Fibroblast of lung (primary cell): Measurements from ENCODE around the gene C17orf58. TPM values are rescaled to one million over a fixed set of nuclear protein-coding genes. Genes with fewer than 3 reads are reported as not detected.

Experiments
- DNase-seq, 2 donors: peaks; one replicate each; pipeline versions ENCODE4 v3.0.0 to v3.0.0-alpha.2; 2010; ENCODE audit warnings: low read depth in 2 of 2
- H2AFZ ChIP-seq: 2 replicates; pipeline ENCODE4 v1.5.1; 2012; ENCODE audit warnings: low read length, control low read depth, inconsistent platforms
- H3K27ac ChIP-seq: 2 replicates; pipeline ENCODE4 v1.5.1; 2011; ENCODE audit warnings: low read length, control low read depth; ENCODE audit not compliant: insufficient read depth
- H3K27me3 ChIP-seq: 2 replicates; pipeline ENCODE4 v1.5.1; 2011; ENCODE audit warnings: mild to moderate bottlenecking, low read length; ENCODE audit not compliant: control insufficient read depth, insufficient read depth
- H3K36me3 ChIP-seq: 2 replicates; pipeline ENCODE4 v1.5.1; 2011; ENCODE audit warnings: low read length; ENCODE audit not compliant: control insufficient read depth, insufficient read depth
- H3K4me1 ChIP-seq: 2 replicates; pipeline ENCODE4 v1.5.1; 2011; ENCODE audit warnings: low read length; ENCODE audit not compliant: control insufficient read depth, insufficient read depth; ENCODE audit errors: extremely low read depth
- H3K4me2 ChIP-seq: 2 replicates; pipeline ENCODE4 v1.5.1; 2011; ENCODE audit warnings: low read length, control low read depth; ENCODE audit not compliant: insufficient read depth; ENCODE audit errors: extremely low read depth
- H3K4me3 ChIP-seq, 4 experiments: fragments of 200-600 bp in 1 of 4; sonication (generic) in 1 of 4; replicated peaks in 1 of 4; 2 replicates each; pipeline ENCODE4 v1.5.1; 2011 to 2016; ENCODE audit warnings: low read length in 4 of 4, low read depth in 3 of 4, mild to moderate bottlenecking in 3 of 4, control low read depth in 2 of 4, inconsistent platforms in 1 of 4, mixed read lengths in 1 of 4; ENCODE audit not compliant: insufficient read depth in 1 of 4; ENCODE audit errors: control extremely low read depth in 1 of 4
- H3K79me2 ChIP-seq: 2 replicates; pipeline ENCODE4 v1.5.1; 2012; ENCODE audit warnings: mild to moderate bottlenecking, low read length, inconsistent platforms; ENCODE audit not compliant: control insufficient read depth, insufficient read depth
- H3K9ac ChIP-seq: 2 replicates; pipeline ENCODE4 v1.5.1; 2011; ENCODE audit warnings: mild to moderate bottlenecking, low read length, control low read depth; ENCODE audit not compliant: insufficient read depth
- H3K9me3 ChIP-seq: 2 replicates; pipeline ENCODE4 v1.5.1; 2012; ENCODE audit warnings: low read depth, low read length; ENCODE audit not compliant: control insufficient read depth, insufficient read depth
- H4K20me1 ChIP-seq: 2 replicates; pipeline ENCODE4 v1.5.1; 2011; ENCODE audit warnings: low read length; ENCODE audit not compliant: control insufficient read depth, insufficient read depth; ENCODE audit errors: extremely low read depth
- CTCF ChIP-seq, 2 donors: IDR thresholded peaks in 1 of 2; conservative IDR thresholded peaks in 1 of 2; 1 replicate in 1 of 2; 2 replicates in 1 of 2; pipeline ENCODE4 v1.5.1; 2011 to 2012; ENCODE audit warnings: low read length in 2 of 2, control low read depth in 1 of 2, inconsistent platforms in 1 of 2, low read depth in 1 of 2, mild to moderate bottlenecking in 1 of 2
- EZH2 ChIP-seq: IDR thresholded peaks from 2 replicates; pipeline ENCODE4 v1.5.1; 2012; ENCODE audit warnings: low read length, control low read depth, mild to moderate bottlenecking; ENCODE audit errors: missing control alignments
- polyA plus RNA-seq, 2 donors: library from polyadenylated mRNA; depleted of rRNA in 1 of 2; stranded (reverse) in 1 of 2; unstranded in 1 of 2; fragments of >200 nt; gene quantifications; 2 replicates each; pipeline ENCODE4 v1.2.1, GENCODE V29; 2011 to 2012; ENCODE audit warnings: missing spikeins in 1 of 2
- total RNA-seq: library from RNA; depleted of rRNA; stranded (reverse); fragments of >200 nt; gene quantifications from 2 replicates; pipeline ENCODE4 v1.2.1, GENCODE V29; 2014

C17orf58 gene
- total and polyA plus RNA-seq, 2 donors (not counting 1 experiment from before 2014, with no cell fraction given) = 10.6 to 17.0 TPM

GRCh38 chr17:67992548-67993152, 3.6 kb downstream of the C17orf58 start:
- DNase-seq = peak in 1 of 2 donors; percentile 58
- TF ChIP-seq EZH2 (no peak), CTCF (conservative IDR thresholded peaks at IDR 0.05 in 1 of 2, IDR thresholded peaks at IDR 0.05 in 1 of 2; ENCODE audit: low read depth in 1 of 2, low read length in 2 of 2) (no peak)
- Histone ChIP-seq H3K9me3 (no peaks in the 10 kb centered on the region), H4K20me1 (no peaks in the 10 kb centered on the region), H3K4me2 (peak overlapping the region; percentile 84), H2AFZ (peak overlapping the region; percentile 81), H3K9ac (peak overlapping the region; percentile 71), H3K4me3 (peak overlapping the region; percentile 76 to 81 (median 80)), H3K27me3 (no peaks in the 10 kb centered on the region), H3K4me1 (peaks cover 9% of the 10 kb centered on the region), H3K36me3 (no peaks in the 10 kb centered on the region), H3K79me2 (no peaks in the 10 kb centered on the region), H3K27ac (peak overlapping the region; percentile 79)

- peaks cover 7% of the 10 kb centered on the region for H3K4me1 ChIP-seq
- H2AFZ ChIP-seq = no peak overlapping the region
- H3K4me2 ChIP-seq = no peak overlapping the region
- no peak for TF ChIP-seq CTCF (conservative IDR thresholded peaks at IDR 0.05 in 1 of 2, IDR thresholded peaks at IDR 0.05 in 1 of 2; ENCODE audit: low read depth in 1 of 2, low read length in 2 of 2)
- TF ChIP-seq EZH2 = no peak
- no peaks in the 10 kb centered on the region for H4K20me1 ChIP-seq
- no peak overlapping the region for H3K27ac ChIP-seq
- DNase-seq = no peak
- H3K79me2 ChIP-seq = no peaks in the 10 kb centered on the region
- H3K9ac ChIP-seq = no peak overlapping the region
- no peaks in the 10 kb centered on the region for H3K36me3 ChIP-seq
- no peak overlapping the region for H3K4me3 ChIP-seq
- H3K27me3 ChIP-seq = no peaks in the 10 kb centered on the region
- H3K9me3 ChIP-seq = no peaks in the 10 kb centered on the region
Observed at GRCh38 chr17:67990909-67991308, 5.4 kb downstream of the C17orf58 start.

GRCh38 chr17:67983383-67983688, 12.9 kb downstream of the C17orf58 start:
- H3K9ac ChIP-seq = no peak overlapping the region
- H3K9me3 ChIP-seq = no peaks in the 10 kb centered on the region
- no peaks in the 10 kb centered on the region for H3K79me2 ChIP-seq
- DNase-seq = no peak
- no peak overlapping the region for H2AFZ ChIP-seq
- H3K27ac ChIP-seq = no peak overlapping the region
- TF ChIP-seq EZH2 (no peak), CTCF (conservative IDR thresholded peaks at IDR 0.05 in 1 of 2, IDR thresholded peaks at IDR 0.05 in 1 of 2; ENCODE audit: low read depth in 1 of 2, low read length in 2 of 2) (no peak)
- H3K4me2 ChIP-seq = no peak overlapping the region
- peaks cover 2% of the 10 kb centered on the region for H3K36me3 ChIP-seq
- H3K4me1 ChIP-seq = no peaks in the 10 kb centered on the region
- no peaks in the 10 kb centered on the region for H3K27me3 ChIP-seq
- no peak overlapping the region for H3K4me3 ChIP-seq
- no peaks in the 10 kb centered on the region for H4K20me1 ChIP-seq
